Limb (tissue), 2 donors: Measurements from ENCODE around the gene ARID3A.
"Not testable (repeated sequence)": the region's sequence is repeated elsewhere in the genome, so short reads cannot be mapped to it uniquely, and the experiment has no call there.

Experiments
- DNase-seq, 2 donors: peaks; one replicate each; pipeline ENCODE4 v3.0.0-alpha.2; 2016; ENCODE audit errors: extremely low spot score in 2 of 2

ARID3A gene

DNA sequence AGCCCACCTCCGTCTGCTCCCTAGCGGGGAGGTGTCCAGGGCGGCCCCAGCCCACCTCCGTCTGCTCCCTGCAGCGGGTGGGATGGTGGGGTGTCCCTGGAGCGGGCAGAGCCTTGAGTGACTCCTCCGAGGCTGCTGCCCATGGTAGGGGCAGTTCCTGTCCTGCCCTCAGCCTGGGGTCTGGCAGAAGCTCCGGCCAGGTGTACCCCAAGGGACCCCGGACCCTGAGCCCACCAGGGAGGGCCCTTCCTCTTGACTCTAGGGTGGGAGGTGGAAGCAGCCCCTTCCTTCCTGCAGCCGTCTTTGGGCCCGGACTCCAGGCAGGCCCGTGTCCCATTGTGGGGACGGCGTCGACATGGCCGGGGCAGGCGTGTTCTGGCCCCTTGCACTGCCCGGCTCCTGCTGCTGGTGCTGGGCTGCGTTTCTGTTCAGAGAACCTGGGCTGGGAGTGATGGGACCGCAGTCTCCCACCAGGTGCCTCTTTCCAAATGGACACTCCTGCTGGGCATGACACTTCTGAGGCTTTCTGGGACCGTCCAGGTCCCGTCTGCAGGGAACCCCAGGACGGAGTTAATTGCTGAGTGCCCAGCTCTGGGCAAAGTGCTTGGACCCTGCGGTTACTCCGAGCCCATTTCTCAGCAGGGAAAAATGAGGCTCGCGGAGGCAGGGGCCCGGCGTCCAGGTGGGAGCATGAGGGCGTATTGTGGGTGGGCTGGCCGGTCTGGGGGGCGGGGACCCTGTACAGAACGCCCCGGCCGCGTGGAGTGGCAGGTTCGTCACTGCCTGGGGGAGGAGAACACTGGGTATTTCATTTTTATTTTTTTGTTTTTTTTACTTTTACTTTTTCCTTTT is 19.8 kb downstream of the ARID3A start:
- no peak for DNase-seq

DNA sequence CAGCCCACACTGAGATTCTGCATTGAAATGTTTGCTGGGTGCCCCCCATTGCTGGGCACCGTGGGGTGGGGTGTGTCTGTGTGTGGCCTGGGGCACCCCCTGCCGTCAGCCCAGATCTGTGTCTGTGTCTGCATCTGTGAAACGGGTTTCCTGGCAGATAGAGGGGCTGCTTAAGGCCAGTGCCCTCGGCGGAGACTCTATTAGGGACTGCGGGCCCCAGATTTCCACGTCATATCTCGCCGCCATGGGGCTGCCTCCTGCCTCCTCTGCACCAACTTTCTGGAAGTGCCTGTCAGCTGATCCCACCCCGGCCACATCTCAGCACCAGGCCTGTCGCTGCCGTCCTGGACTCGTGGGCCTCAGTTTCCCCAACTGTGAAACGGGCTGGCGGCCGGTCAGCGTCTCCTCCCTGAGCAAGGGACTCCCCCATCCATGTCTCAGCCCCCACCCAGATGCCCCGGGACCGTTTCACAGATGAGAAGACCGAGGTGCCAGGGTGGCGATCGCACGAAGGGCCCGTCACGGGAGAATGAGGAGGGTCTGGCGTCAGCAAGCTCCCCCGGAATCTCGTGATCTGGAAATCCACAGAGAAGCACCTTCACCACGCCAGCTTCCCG is 21.4 kb downstream of the ARID3A start:
- DNase-seq = no peak

DNA sequence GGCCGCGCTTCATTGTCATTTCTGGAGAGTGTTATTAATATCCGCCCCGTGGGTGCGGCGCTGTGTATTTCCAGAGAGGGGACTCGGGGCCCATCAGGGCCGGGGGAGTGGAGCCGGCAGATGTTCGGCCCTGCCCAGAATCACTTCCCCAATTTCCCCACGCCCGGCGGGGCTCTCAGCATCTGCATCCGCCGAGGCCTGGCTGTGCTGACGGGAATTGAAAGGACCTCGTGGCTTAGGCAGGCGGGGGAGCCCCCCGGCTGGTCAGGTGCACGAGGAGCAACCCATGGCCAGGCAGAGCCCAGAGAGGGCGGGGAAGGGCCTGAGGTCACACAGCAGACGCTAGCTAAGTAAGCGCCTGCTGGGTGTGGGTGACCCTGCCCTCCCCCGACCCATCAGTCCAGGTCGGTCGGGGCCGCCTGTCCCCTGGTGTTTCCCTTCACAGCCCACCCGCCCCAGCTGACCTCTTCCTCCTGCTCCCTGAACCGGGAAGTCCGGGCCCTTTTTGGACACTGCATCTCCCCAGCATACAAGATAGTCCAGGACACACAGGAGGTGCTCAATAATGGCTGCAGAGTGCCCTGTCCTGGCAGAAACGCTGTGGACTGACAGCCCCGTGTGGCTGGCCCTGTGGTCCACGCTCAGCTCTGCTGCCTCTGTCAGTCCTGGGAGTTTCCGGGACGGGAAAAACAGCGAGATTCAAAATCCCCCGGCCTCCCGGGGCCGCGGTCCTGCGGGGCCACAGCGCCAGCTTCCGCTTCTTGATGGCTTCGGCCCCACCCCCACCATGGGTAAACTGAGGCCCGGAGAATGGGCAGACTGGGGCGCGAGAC is 22.1 kb downstream of the ARID3A start:
- no peak for DNase-seq

DNA sequence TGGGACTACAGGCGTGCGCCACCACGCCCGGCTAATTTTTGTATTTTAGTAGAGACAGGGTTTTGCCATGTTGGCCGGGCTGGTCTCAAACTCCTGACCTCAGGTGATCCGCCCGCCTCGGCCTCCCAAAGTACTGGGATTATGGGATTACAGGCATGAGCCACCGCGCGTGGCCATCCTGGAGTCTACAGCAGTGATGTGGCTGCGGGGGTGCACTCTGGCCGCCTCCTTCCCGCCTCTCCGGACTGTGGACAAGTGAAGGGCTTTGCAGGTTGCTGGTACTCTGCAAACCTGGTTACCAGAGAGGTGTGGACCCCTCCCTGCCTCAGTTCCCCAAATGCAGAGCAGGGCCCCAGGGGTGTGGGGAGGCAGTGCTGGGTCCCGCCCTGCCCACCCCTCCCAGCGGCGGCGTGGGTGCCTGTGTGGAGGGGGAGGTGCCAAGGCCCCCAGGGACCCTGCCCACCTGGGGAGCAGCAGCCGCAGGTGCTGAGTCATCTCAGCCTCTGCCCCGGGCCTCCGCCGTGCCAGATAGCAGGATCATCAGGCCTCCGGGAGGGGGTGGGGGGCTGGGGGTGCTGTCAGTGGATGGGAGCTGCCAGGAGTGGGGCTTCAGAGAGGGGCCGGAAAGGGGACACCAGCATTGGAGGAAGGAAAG is 23.1 kb downstream of the ARID3A start:
- no peak for DNase-seq

DNA sequence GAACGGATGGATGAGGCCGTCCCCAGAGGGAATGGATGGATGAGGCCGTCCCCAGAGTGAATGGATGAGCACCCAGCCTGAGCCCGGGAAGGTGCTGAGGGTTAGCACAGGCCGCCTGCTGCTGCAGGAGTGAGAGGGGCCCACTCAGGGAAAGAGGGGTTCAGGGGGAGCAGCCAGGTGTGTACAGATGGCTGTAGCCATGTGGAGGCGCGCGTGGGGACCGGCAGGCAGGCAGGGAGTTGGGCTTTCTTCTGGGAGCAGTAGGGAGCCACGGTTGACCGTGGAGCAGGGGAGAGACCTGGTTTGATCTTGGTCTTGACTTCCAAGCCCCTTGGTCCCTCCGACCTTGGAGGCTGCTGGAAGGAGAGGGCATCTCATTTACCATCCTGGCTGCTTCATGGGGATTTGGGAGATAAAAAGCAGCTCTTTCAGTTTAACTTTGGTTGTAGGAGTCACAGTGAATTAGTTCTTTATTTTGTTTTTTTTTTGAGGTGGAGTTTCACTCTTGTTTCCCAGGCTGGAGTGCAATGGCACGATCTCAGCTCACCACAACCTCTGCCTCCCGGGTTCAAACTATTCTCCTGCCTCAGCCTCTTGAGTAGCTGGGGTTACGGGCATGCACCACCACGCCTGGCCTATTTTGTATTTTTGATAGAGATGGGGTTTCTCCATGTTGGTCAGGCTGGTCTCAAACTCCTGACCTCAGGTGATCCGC is 24.7 kb downstream of the ARID3A start:
- DNase-seq = no peak

DNA sequence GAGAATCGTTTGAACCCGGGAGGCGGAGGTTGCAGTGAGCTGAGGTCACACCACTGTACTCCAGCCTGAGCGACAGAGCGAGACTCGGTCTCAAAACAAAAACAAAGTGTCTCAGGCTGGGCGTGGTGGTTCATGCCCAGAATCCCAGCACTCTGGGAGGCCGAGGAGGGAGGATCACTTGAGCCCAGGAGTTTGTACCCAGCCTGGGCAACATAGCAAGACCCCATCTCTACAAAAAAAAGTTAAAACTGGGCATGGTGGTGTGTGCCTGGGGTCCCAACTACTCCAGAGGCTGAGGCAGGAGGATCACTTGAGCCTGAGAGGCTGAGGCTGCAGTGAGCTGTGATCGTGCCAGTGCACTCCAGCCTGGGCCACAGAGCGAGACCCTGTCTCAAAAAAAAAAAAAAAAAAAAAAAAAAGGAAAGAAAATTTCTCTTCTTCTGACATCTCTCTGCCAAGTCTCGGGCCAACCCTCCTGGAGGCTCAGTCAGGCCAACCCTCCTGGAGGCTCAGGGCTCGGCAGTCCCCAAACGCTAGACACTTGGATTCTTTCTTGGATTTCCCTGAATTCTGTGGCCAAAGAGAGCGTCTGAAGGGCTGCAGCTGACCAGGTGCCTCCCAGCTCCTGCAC is 26.3 kb downstream of the ARID3A start:
- DNase-seq = no peak

DNA sequence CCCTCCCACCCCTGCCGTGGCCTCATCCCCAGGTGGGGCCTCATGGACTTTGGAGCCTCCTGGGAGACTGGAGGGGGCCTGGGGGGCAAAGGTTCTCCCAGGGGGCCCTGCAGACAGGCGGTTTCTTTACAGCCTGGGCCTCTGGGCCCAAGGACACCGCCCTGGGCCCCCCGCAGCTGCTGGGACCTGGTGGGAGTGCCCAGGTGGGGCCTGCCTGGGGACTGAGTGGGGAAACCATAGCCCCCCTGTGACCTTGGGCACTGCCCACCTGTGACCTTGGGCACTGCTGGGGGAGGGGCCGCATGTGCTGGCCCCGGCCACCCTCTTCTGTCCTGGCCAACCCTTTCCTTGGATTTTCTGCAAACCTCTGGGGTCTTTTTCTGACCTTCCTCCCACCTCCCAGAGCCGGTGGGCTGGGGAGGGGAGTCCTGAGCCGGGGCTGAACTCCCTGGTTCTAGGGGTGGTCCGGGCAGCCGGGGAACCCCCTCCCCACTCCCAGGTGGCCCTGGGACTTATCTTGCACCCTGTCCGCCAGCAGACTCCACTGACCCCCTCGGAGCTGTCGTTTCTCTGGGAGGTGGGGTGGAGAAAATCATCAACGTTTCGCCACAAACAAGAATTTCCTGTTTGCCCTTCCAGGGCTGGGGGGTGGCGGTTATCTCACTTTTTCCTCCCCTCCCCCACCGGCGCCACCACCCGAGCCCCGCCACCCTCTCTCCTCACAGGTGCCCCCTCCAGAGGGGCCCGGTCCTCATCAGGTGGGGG is 27.0 kb downstream of the ARID3A start:
- peak in 1 of 2 donors; percentile 41 for DNase-seq

DNA sequence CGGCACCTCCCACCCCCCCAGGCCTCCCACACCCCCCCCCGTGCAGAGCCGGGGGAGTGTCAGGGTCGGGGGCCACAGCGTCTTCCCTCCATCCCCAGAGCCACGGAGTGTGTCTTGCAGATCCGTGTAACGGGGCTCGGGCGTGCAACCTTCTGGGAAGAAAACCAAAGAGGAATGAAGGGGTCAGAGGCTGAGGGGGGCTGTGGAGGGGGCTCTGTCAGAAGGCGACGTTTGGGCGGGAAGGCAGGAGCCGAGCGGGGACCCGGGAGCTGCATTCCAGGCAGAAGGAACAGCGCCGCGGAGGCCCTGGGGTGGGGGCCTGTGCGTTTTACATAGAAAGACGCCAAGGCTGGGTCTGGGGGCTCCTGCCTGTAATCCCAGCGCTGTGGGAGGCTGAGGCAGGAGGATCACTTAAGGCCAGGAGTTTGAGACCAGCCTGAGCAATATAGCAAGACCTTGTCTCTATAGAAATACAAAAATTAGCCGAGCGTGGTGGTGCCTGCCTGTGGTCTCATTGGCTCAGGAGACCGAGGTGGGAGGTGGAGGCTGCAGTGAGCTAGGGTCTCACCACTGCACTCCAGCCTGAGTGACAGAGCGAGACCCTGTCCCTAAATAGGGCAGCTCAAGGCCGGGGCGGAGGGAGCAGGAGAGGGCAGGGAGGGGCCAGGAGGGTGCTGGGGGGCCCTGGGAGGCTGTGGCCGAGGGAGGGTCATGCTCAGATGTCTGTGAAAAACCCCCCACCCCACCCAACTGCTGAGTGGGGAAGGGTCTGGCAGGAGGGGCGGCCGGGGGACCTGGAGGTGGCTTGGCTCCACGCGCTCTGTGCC is 27.8 kb downstream of the ARID3A start:
- DNase-seq = no peak

DNA sequence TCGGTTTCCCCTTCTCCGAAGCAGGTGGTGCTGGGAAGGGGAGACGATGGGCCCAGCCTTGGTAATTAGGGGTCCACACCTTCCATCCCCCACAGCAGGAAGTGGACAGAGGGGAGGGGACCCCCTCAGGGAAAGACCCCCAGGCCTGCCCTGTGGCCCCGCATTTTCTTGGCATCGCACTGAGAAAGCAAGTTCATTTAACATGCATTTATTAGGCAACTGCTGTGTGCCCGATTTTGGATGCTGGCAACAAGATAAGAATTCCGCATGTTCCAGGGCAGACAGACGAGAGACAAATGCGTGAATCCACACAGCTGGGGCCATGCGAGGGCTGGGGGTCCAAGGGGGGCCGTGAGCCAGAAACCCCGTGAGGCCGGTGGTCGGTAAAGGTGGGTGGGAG is 28.4 kb downstream of the ARID3A start:
- DNase-seq = no peak

DNA sequence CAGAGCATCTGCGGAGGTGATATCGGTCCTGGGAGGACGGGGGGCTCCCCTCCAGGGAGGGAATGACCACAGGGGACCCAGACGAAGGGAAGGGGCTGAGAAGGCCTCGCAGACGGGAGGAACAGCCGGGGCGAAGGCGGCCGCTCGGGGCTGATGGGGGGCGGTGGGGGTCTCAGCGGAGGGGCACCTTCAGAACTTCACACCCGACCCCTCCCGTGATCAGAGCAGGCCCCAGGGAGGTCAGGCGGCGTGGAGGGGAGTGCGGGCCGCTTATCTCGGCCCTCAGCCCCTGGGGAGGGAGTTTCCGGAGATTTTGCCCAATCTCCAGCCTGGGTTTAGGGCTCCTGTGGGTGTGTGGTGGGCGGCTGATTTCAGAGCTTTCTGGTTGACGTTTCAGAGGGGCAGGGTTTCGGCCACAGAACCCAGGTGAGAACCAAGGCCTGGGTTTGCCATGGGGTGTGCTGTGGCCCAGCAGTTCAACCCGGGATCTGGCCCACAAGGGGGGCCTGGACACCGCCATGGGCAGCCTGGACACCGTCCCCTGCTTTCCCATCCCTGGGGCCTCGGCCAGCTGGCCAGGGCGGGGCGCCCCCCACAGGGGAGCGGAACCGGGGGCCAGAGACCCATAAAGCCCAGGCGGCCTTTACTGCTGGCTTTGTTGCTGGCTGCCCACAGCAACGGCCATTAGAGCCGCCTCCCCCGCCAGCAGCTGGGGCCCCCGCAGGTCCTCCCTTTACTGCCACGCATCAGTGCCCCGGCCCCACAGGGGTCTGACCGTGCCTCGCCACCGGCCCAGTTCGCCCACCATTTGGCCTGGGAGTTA is 29.0 kb downstream of the ARID3A start:
- DNase-seq = peak in 1 of 2 donors; percentile 48

DNA sequence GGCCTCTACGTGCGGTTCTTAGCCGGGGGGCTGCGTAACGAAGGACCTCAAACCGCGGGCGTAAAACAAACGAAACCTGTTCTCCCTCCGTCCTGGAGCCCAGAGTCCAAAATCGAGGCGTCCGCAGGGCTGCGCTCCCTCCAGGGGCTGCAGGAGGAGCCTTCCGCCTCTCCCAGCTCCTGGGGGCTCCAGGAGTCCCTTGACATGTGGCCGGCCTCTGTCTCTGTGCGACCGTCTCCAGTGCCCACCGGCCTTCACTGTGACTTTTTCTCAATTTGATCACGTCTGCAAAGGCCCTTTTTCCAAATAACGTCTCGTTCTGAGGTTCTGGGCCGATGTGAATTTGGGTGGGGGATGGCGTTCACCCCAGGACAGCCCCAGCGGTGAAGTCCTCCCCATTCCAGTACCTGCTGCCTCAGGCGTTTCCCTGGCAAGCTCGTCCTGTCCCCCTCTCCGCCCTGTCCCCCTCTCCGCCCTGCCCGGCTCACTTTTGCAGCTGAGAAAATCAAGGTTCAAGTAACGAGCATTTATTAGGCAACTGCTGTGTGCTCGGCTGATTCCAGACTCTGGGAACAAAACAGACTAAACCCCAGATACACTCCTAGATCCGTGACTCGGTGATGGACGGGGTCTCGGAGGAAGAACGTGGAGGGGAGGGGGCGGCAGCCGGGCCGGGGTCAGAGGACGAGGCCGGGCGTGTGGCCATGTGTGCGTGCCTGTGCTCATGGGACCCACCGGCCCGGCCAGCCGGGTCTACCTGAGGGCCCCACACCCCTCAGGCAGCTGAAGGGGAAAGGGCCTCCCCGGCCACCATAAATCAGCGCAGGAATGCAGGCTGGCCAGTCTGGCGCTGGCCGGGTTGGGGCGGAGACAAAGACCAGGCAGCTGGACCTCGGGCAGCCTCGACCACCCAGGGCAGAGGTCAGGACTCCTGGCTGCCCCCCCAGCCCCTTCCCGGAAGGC is 30.2 kb downstream of the ARID3A start:
- peak in 1 of 2 donors; percentile 39 for DNase-seq

DNA sequence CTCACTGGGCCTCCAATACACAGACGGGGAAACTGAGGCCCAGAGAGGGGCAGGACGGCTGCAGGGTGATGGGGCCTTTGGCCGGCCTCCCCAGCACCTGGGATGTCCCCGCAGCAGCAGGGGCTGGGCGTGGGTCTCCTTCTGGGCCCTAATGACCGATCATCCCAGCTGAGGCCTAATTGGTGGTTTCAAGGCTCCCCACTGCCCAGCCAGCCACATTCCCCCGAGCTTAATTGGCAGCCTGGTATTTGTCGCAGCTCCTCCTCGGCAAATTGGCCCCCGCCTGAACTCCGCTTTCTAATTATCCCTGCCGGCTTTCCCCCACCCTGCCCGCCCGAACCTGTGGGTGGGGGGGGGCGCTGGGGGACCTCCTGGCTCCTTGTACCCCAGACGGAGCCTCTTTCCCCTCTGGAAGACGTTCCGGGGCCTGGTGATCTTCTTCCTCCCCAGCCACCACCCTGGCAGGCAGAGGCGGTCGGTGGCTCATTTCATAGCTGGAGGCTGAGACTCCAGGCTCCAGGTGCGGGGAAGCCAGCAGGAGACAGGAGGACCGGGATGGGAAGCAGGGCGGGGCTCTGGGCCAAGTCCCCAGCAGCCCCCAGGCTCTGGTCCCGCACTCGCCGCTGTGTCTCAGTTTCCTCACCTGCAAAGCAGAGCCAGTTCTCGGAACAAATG is 31.1 kb downstream of the ARID3A start:
- peak in 1 of 2 donors; percentile 47 for DNase-seq

DNA sequence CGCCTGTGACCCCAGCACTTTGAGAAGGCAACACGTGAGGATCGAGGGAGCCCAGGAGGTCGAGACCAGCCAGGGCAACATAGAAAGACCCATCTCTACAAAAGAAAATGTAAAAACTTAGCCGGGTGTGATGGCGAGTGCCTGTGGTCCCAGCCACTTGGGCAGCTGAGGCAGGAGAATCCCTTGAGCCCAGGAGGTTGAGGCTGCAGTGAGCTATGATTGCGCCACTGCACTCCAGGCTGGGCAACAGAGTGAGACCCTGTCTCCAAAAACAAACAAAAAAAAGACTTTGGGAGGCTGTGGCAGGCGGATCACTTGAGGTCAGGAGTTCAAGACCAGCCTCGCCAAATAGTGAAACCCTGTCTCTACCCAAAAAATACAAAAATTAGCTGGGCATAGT is 31.7 kb downstream of the ARID3A start:
- not testable (repeated sequence) for DNase-seq

DNA sequence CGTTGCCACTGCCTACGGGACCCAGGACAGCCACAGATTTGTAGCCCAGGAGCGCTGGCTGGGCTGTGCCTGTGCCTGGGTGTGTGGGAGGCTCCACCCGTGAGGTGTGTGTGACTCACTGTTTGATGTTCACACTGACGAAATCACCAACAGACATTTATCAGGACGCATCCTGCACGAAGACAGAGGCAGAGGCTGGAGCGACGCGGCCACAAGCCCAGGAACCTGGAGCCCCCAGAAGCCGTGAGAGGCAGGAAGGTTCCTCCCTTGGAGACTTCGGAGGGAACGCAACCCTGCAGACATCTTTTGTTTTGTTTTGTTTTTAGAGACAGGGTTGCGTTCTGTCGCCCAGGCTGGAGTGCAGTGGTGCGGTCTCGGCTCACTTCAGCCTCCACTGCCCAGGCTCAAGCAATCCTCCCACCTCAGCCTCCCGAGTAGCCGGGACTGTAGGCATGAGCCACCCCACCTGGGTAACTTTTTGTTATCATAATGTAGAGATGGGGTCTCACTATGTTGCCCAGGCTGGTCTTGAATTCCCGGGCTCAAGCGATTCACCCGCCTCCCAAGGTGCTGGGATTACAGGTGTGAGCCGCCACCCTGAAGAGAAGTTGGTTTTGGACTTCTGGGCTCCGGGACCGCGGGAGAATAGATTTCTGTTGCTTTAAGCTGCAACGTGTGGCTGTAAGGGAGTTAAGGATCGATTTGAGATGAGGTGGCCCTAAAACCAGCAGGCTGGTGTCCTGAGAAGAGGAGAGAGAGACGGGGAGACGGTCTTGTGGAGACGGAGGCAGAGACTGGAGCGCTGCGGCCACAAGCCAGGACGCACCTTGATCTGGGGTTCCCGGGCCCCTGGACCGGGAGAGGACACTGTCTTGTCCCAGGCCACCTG is 33.4 kb downstream of the ARID3A start:
- no peak for DNase-seq

DNA sequence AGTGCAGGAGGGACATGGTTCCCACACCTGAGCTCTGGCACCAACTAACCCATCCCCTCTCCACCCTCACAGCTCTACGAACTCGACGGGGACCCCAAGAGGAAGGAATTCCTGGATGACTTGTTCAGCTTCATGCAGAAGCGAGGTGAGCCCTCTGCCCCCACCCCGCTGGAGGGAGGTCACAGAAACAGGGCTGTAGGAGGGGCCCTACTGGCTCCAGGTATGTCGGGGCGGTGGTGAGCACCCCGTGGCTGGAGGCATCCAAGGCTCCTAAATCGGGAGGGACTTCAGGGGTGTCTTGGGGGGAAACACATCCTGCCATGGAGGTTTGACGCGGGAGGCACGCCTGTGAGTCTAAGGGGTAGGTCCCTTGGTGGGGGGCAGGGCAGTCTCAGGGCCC is 34.2 kb downstream of the ARID3A start:
- DNase-seq = no peak
